ENCODE measurements around the gene IQGAP3.

DNA sequence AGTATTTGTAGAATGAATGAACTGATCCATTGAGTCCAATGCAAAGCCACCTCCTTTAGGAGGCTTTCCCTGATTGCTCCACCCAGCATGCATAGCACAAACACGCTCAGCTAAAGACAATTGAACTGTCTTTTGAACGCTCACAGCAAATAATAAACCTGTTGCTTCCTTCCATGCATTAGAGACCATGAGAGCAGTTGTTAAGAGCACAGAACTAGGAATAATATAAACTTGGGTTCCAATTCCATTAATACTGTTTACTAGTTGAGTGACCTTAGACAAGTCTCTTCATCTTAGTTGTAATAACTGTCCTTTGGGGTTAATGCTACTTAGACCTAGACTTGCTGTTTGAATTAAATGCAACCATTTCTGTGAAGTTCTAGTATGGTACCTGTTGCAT lies 65.9 kb downstream of the IQGAP3 start:
- TF ChIP-seq YY1 (IDR thresholded peaks at IDR 0.05; ENCODE audit: low read depth) (no peak), TAF1 (IDR thresholded peaks at IDR 0.05; ENCODE audit: low read depth) (no peak), EGR1 (IDR thresholded peaks at IDR 0.05) (no peak)
- TF ChIP-seq, protein P1, sequence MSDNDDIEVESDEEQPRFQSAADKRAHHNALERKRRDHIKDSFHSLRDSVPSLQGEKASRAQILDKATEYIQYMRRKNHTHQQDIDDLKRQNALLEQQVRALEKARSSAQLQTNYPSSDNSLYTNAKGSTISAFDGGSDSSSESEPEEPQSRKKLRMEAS (IDR thresholded peaks at IDR 0.05) = no peak

Measured in Ishikawa (cell line).